MV-4-11 (cell line): ENCODE measurements around the gene PBX4.
A peak's percentile ranks its signal among the peaks of the same experiment; 100 is the strongest.

ENCODE experiments used
- DNase-seq: peaks from one replicate; lab custom pipeline; 2025; lab: John Stamatoyannopoulos, UW

Gene PBX4

GRCh38 chr19:19526581-19527370, 91.7 kb downstream of the PBX4 start:
- DNase-seq = peak; percentile 63

GRCh38 chr19:19525611-19526380, 92.7 kb downstream of the PBX4 start:
- DNase-seq = no peak

- no peak for DNase-seq
Measured at GRCh38 chr19:19524053-19524452, 94.4 kb downstream of the PBX4 start.

GRCh38 chr19:19523177-19523576, 95.3 kb downstream of the PBX4 start:
- no peak for DNase-seq

- DNase-seq = no peak
Measured at GRCh38 chr19:19520989-19521388, 97.5 kb downstream of the PBX4 start.

GRCh38 chr19:19517235-19517619, 101.3 kb downstream of the PBX4 start:
- DNase-seq = no peak

- peak; percentile 93 for DNase-seq
Measured at GRCh38 chr19:19515642-19516519, 102.6 kb downstream of the PBX4 start, which contains the start of gene NDUFA13. TSS of gene NDUFA13 (plus strand) at chr19:19516225. CDS start at chr19:19516239, 14 bp downstream.

- DNase-seq = no peak
Measured at GRCh38 chr19:19514881-19515641, 103.4 kb downstream of the PBX4 start, which contains the start of gene TSSK6. TSS of gene TSSK6 (minus strand) at chr19:19515548. CDS start at chr19:19515427, 121 bp downstream.

GRCh38 chr19:19514215-19514657, 104.3 kb downstream of the PBX4 start:
- DNase-seq = no peak

- DNase-seq = no peak
Measured at GRCh38 chr19:19513682-19514081, 104.8 kb downstream of the PBX4 start.
